ENCODE measurements around the gene TGM5.
"Not testable (repeated sequence)": the region's sequence is repeated elsewhere in the genome, so short reads cannot be mapped to it uniquely, and the experiment has no call there.

Gene TGM5

GRCh38 chr15:43274136-43274535 lies 7.4 kb upstream of the TGM5 start:
- DNase-seq: no peak

GRCh38 chr15:43273243-43273642 lies 6.5 kb upstream of the TGM5 start:
- DNase-seq: no peak

GRCh38 chr15:43271908-43272307 lies 5.2 kb upstream of the TGM5 start:
- not testable (repeated sequence) for DNase-seq

GRCh38 chr15:43270676-43271306 lies 4.1 kb upstream of the TGM5 start:
- no peak for DNase-seq

- no peak for DNase-seq
Observed at GRCh38 chr15:43270113-43270665, 3.5 kb upstream of the TGM5 start.

GRCh38 chr15:43268111-43269105 lies 1.7 kb upstream of the TGM5 start:
- DNase-seq: no peak

- DNase-seq: no peak
Observed at GRCh38 chr15:43267439-43267838, 711 bp upstream of the TGM5 start.

GRCh38 chr15:43266386-43266785 lies 342 bp downstream of the TGM5 start:
- no peak for DNase-seq

- no peak for DNase-seq
Observed at GRCh38 chr15:43260011-43260615, 6.6 kb downstream of the TGM5 start.

- DNase-seq: no peak
Observed at GRCh38 chr15:43258781-43259180, 7.9 kb downstream of the TGM5 start.

- DNase-seq: no peak
Observed at GRCh38 chr15:43256341-43256740, 10.4 kb downstream of the TGM5 start.

GRCh38 chr15:43255376-43255775 lies 11.4 kb downstream of the TGM5 start:
- DNase-seq: no peak

- DNase-seq: no peak
Observed at GRCh38 chr15:43253431-43254403, 13.0 kb downstream of the TGM5 start.

- no peak for DNase-seq
Observed at GRCh38 chr15:43251871-43252250, 14.9 kb downstream of the TGM5 start.

GRCh38 chr15:43251185-43251870 lies 15.4 kb downstream of the TGM5 start:
- no peak for DNase-seq

GRCh38 chr15:43250785-43251184 lies 15.9 kb downstream of the TGM5 start:
- no peak for DNase-seq

- DNase-seq: no peak
Observed at GRCh38 chr15:43249699-43250203, 17.0 kb downstream of the TGM5 start.

- DNase-seq: no peak
Observed at GRCh38 chr15:43249236-43249635, 17.5 kb downstream of the TGM5 start.

- no peak for DNase-seq
Observed at GRCh38 chr15:43246261-43246774, 20.4 kb downstream of the TGM5 start.

- DNase-seq: no peak
Observed at GRCh38 chr15:43244092-43244491, 22.6 kb downstream of the TGM5 start.

- DNase-seq: no peak
Observed at GRCh38 chr15:43243020-43243645, 23.6 kb downstream of the TGM5 start.

All from DMS153 (cell line).